Right cardiac atrium (tissue), 5 donors: Measurements from ENCODE around the gene NLRP4. TPM values are rescaled to one million over a fixed set of nuclear protein-coding genes. Genes with fewer than 3 reads are reported as not detected.

Source experiments
- ATAC-seq, 2 donors: fragments of 200-7000 bp; cut with Tn5 transposase; one replicate each; pipeline versions ENCODE4 v1.8.0 to v1.9.1; 2020; ENCODE audit warnings: moderate library complexity in 2 of 2, mild to moderate bottlenecking in 1 of 2
- DNase-seq, 3 donors: peaks; one replicate each; pipeline ENCODE4 v3.0.0-alpha.2; 2020
- H3K27ac ChIP-seq: one replicate; pipeline ENCODE4 v1.5.1; 2013; ENCODE audit warnings: mild to moderate bottlenecking, low read length, control low read depth, moderate library complexity
- H3K27me3 ChIP-seq: one replicate; pipeline ENCODE4 v1.6.1; 2013; ENCODE audit not compliant: control insufficient read depth, insufficient read depth
- H3K4me1 ChIP-seq: one replicate; pipeline ENCODE4 v1.6.1; 2013; ENCODE audit warnings: low read length; ENCODE audit not compliant: control insufficient read depth, insufficient read depth
- H3K4me3 ChIP-seq: one replicate; pipeline ENCODE4 v1.5.1; 2013; ENCODE audit warnings: low read length, control low read depth
- H3K9me3 ChIP-seq: one replicate; pipeline ENCODE4 v1.6.1; 2013; ENCODE audit warnings: low read length; ENCODE audit not compliant: control insufficient read depth
- WGBS: extraction: QIAGEN DNeasy Blood & Tissue Kit; methylation state at CpG from one replicate; pipeline ENCODE4 v1.1.7; 2013; 5-methylcytosine and 5-hydroxymethylcytosine counted together
- intact Hi-C, 4 donors: fragments of 100-400 bp; cut with DNase I; formaldehyde crosslinking; loops; one replicate each; pipeline versions ENCODE4 v1.11.0 to v1.14.0; 2022 to 2023
- polyA plus RNA-seq: library from polyadenylated mRNA; stranded (reverse); fragments of 200-250 nt; gene quantifications from one replicate; pipeline ENCODE4 v1.2.3, GENCODE V29; 2013
- total RNA-seq, 4 donors: library from RNA; stranded (reverse); fragmentation: NEBNext Ultra II Directional; extraction: Animal tissue kit (Norgen Biotek cat#: 25700); gene quantifications; one replicate each; pipeline ENCODE4 v1.2.1, GENCODE V29; 2021
- donor health status: healthy with polysubstance abuse.
- donor health status: DM: no; HTN: yes; CAD: no.
- donor health status: DM: no; HTN: no; CAD: no.
- donor health status: DM: no; HTN: yes; CAD: no; lungs with severe emphysema.
- donor health status: DM: yes; HTN: yes; CAD: no.

NLRP4 gene
- total and polyA plus RNA-seq, 5 donors = not detected

DNA sequence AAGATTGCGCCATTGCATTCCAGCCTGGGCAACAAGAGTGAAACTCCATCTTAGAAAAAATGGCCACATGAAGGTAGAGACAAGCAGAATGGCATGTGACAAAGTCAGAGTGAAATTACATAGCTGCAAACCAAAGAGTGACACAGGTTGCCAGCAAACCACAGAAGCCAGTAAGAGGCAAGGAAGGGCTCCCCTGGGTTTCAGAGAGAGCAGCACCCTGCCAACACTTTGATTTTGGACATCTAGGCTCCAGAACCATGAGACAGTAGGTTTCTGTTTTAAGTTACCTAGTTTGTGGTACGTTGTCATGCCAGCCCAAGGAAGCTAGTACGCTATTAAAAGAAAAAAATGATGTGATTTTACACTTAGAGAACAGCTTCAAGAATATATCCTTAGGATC, 1.9 kb downstream of the NLRP4 start:
- Histone ChIP-seq H3K4me1 (no peaks in the 10 kb centered on the region), H3K27ac (no peak overlapping the region), H3K27me3 (no peaks in the 10 kb centered on the region), H3K4me3 (no peak overlapping the region), H3K9me3 (no peaks in the 10 kb centered on the region)
- DNase-seq = no peak
- intact Hi-C loops = no loop called here
- 68% methylated on average over 3 of the region's 3 CpGs for WGBS
- no peak for ATAC-seq

DNA sequence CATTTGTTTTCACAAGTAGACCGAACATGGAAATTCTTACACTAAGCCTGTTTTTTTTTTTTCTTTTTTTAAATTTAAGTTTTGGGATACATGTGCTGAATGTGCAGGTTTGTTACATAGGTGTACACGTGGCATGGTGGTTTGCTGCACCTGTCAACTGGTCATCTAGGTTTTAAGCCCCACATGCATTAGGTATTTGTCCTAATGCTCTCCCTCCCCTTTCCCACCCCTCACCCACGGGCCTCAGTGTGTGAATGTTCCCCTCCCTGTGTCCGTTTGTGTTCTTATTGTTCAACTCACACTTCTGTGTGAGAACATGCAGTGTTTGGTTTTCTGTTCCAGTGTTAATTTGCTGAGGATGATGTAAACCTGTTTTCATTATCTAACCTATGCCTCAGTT, 2.6 kb downstream of the NLRP4 start:
- no peaks in the 10 kb centered on the region for H3K27me3 ChIP-seq
- H3K9me3 ChIP-seq = no peaks in the 10 kb centered on the region
- H3K4me1 ChIP-seq = no peaks in the 10 kb centered on the region
- 46% methylated on average over 4 of the region's 4 CpGs for WGBS
- H3K4me3 ChIP-seq = no peak overlapping the region
- ATAC-seq = no peak
- intact Hi-C loops = no loop called here
- no peak for DNase-seq
- H3K27ac ChIP-seq = no peak overlapping the region

DNA sequence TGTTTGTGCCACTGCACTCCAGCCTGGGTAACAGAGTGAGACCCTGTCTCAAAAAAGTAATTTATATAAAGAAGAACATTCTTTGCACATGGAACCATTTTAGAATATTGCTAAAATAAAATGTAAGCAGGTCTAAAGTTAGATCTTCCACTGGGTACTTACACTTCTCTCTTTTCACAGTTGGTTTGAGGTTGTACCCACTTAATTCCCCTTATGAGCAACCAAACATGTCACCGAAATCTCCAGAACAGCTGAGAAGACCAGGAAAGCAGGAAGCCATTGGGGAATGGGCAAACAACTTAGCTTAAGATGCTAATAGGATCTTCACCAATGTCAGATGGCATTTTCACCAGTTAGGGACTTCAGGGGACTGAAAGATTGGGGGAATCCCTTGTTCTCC, 18.8 kb downstream of the NLRP4 start:
- intact Hi-C loops = no loop called here
- no peaks in the 10 kb centered on the region for H3K27me3 ChIP-seq
- H3K4me3 ChIP-seq = no peak overlapping the region
- no peaks in the 10 kb centered on the region for H3K9me3 ChIP-seq
- no peaks in the 10 kb centered on the region for H3K4me1 ChIP-seq
- no peak for ATAC-seq
- no peak overlapping the region for H3K27ac ChIP-seq
- WGBS = 75% methylated on average over 1 of the region's 1 CpG
- no peak for DNase-seq

DNA sequence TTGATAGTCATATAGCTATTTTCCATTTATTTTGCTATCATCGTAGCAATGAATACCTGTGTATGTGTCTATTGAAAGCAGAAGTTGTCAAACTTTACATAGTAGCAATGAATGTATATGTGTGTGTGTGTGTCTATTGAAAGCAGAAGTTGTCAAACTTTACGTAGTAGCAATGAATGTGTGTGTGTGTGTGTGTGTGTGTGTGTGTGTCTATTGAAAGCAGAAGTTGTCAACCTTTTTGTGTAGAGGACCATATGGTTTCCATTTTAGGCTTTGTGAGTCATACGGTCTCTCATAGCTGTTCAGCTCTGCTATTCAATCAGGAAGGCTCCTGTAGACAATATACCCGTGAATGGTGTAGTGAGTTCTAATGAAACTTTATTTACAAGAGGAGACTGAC, 20.8 kb downstream of the NLRP4 start:
- no peaks in the 10 kb centered on the region for H3K27me3 ChIP-seq
- DNase-seq (no peak), ATAC-seq (no peak)
- H3K9me3 ChIP-seq = no peaks in the 10 kb centered on the region
- no peak overlapping the region for H3K4me3 ChIP-seq
- intact Hi-C loops = no loop called here
- 67% methylated on average over 4 of the region's 4 CpGs for WGBS
- no peaks in the 10 kb centered on the region for H3K4me1 ChIP-seq
- H3K27ac ChIP-seq = no peak overlapping the region

DNA sequence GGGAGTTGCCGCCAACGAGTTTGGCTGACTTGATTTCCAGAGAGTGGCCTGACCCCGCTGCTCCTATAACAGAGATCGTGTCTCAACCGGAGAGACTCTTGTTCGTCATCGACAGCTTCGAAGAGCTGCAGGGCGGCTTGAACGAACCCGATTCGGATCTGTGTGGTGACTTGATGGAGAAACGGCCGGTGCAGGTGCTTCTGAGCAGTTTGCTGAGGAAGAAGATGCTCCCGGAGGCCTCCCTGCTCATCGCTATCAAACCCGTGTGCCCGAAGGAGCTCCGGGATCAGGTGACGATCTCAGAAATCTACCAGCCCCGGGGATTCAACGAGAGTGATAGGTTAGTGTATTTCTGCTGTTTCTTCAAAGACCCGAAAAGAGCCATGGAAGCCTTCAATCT, 21.6 kb downstream of the NLRP4 start:
- DNase-seq (no peak), ATAC-seq (no peak)
- no peak overlapping the region for H3K4me3 ChIP-seq
- WGBS = 88% methylated on average over 23 of the region's 23 CpGs
- no peaks in the 10 kb centered on the region for H3K9me3 ChIP-seq
- no peaks in the 10 kb centered on the region for H3K4me1 ChIP-seq
- H3K27ac ChIP-seq = no peak overlapping the region
- H3K27me3 ChIP-seq = no peaks in the 10 kb centered on the region
- intact Hi-C loops = no loop called here

DNA sequence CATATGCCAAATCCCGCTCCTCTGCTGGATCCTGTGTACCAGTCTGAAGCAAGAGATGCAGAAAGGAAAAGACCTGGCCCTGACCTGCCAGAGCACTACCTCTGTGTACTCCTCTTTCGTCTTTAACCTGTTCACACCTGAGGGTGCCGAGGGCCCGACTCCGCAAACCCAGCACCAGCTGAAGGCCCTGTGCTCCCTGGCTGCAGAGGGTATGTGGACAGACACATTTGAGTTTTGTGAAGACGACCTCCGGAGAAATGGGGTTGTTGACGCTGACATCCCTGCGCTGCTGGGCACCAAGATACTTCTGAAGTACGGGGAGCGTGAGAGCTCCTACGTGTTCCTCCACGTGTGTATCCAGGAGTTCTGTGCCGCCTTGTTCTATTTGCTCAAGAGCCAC, 22.1 kb downstream of the NLRP4 start:
- DNase-seq = no peak
- no peaks in the 10 kb centered on the region for H3K9me3 ChIP-seq
- H3K27ac ChIP-seq = no peak overlapping the region
- H3K27me3 ChIP-seq = no peaks in the 10 kb centered on the region
- ATAC-seq = no peak
- intact Hi-C loops = no loop called here
- H3K4me1 ChIP-seq = no peaks in the 10 kb centered on the region
- 89% methylated on average over 14 of the region's 14 CpGs for whole genome bisulfite sequencing
- H3K4me3 ChIP-seq = no peak overlapping the region

DNA sequence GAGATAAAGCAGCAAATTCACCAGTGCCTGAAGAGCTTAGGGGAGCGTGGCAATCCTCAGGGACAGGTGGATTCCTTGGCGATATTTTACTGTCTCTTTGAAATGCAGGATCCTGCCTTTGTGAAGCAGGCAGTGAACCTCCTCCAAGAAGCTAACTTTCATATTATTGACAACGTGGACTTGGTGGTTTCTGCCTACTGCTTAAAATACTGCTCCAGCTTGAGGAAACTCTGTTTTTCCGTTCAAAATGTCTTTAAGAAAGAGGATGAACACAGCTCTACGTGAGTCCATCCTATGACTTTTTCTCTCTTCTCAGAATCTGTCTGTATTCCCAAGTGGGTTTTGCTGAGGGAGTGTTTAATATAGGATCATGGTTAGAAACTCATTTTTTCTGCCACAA, 22.6 kb downstream of the NLRP4 start:
- no peak for ATAC-seq
- 61% methylated on average over 5 of the region's 5 CpGs for WGBS

DNA sequence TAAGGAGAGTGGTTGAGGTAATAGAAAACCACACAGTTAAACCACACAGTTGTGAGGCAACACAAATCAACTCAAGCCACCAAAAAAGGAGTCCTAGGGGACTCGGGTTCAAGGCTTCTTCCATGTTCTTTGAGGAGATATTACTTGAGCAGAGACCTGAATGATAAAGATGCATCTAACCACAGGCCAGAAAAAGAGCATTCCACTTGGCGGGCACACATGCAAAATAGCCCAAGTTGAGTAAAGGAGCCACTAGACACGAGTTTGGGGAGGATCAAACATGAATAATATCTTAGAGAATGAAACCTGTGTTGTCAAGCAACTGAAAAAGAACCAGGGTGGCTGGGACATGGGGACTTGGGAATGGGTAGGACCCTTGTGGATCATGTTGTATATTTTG, 30.2 kb downstream of the NLRP4 start:
- Histone ChIP-seq H3K9me3 (no peaks in the 10 kb centered on the region), H3K27me3 (no peaks in the 10 kb centered on the region), H3K27ac (no peak overlapping the region), H3K4me3 (no peak overlapping the region), H3K4me1 (no peaks in the 10 kb centered on the region)
- intact Hi-C loops = no loop called here
- DNase-seq = no peak
- no peak for ATAC-seq
- WGBS = 52% methylated on average over 3 of the region's 3 CpGs

More for the DNA sequence above, 22.6 kb downstream of the NLRP4 start:
- Histone ChIP-seq H3K4me1 (no peaks in the 10 kb centered on the region), H3K9me3 (no peaks in the 10 kb centered on the region), H3K27me3 (no peaks in the 10 kb centered on the region), H3K4me3 (no peak overlapping the region), H3K27ac (no peak overlapping the region)
- intact Hi-C loops = no loop called here
- DNase-seq = no peak

DNA sequence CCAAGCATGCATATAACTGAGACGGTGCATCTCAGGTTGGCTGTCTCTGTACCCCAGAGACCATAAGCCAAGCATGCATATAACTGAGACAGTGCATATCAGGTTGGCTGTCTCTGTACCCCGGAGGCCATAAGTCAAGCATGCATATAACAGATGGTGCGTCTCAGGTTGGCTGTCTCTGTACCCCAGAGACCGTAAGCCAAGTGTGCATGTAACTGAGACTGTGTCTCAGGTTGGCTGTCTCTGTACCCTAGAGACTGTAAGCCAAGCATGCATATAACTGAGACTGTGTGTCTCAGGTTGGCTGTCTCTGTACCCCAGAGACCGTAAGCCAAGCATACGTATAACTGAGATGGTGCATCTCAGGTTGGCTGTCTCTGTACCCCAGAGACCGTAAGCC, 30.8 kb downstream of the NLRP4 start:
- WGBS = 93% methylated on average over 7 of the region's 7 CpGs
- Histone ChIP-seq H3K4me1 (no peaks in the 10 kb centered on the region), H3K27ac (no peak overlapping the region), H3K9me3 (no peaks in the 10 kb centered on the region), H3K27me3 (no peaks in the 10 kb centered on the region), H3K4me3 (no peak overlapping the region)
- ATAC-seq (no peak), DNase-seq (no peak)
- intact Hi-C loops = no loop called here

DNA sequence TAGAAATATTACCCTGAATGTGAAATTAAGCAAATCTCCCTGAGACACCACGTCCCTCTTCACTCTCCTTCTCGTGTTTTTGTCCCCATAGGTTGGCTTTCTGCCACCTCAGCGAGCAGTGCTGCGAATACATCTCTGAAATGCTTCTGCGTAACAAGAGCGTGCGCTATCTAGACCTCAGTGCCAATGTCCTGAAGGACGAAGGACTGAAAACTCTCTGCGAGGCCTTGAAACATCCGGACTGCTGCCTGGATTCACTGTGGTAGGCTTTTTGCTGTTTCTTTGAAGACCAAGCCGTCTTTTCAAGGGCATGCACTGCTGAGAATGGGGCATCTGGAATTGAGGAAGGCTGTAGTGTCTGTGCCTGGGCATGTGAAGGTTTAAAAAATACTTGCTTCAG, 34.4 kb downstream of the NLRP4 start:
- Histone ChIP-seq H3K9me3 (no peaks in the 10 kb centered on the region), H3K4me1 (no peaks in the 10 kb centered on the region), H3K27me3 (no peaks in the 10 kb centered on the region), H3K4me3 (no peak overlapping the region), H3K27ac (no peak overlapping the region)
- DNase-seq (no peak), ATAC-seq (no peak)
- whole genome bisulfite sequencing = 84% methylated on average over 11 of the region's 11 CpGs
- intact Hi-C loops = no loop called here

DNA sequence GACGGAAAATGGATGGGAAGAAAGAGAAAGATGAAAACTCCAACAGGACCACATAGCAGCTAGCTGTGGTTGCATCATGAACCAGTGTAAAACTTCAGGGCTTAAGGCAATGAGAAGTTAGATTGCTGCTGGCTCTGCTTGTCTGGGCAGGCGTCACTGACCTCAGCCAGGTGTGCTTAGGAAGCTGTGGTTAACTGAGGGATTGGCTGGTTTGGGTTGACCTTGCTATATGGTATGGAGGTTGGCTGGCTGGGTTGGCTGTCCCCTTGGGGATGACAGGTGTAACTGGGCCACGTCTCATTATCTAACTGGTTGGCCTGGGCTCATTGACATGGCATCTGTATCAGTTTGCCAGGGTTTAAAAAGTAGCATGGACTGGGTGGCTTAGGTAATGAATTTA, 40.9 kb downstream of the NLRP4 start:
- Histone ChIP-seq H3K4me1 (no peaks in the 10 kb centered on the region), H3K4me3 (no peak overlapping the region), H3K9me3 (peaks cover 2% of the 10 kb centered on the region), H3K27ac (no peak overlapping the region), H3K27me3 (no peaks in the 10 kb centered on the region)
- intact Hi-C loops = no loop called here
- no peak for DNase-seq
- ATAC-seq = no peak
- 67% methylated on average over 3 of the region's 3 CpGs for WGBS

DNA sequence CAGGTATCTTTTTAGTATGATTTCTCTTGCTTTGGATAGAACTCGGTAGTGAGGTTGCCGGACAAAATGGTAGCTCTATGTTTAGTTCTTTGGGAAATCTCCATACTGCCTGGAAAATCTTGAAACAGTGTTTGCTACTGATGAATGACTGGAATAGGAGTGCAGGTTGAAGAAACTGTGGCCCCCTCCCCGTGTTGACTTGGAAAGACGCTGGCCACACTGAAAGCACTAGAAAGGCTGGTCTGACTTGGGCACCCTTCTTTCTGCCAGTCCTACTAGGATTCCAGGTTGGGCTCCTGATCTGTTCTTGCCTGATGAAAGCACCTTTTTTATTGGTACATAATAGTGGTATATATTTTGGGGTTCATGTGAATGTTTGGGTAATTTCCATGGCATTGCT, 46.3 kb downstream of the NLRP4 start:
- peaks cover 2% of the 10 kb centered on the region for H3K9me3 ChIP-seq
- no peaks in the 10 kb centered on the region for H3K4me1 ChIP-seq
- H3K27ac ChIP-seq = no peak overlapping the region
- ATAC-seq (no peak), DNase-seq (no peak)
- H3K27me3 ChIP-seq = no peaks in the 10 kb centered on the region
- intact Hi-C loops = no loop called here
- WGBS = 86% methylated on average over 4 of the region's 4 CpGs
- no peak overlapping the region for H3K4me3 ChIP-seq
